Measurements from ENCODE around the gene GP1BB. TPM values are rescaled to one million over a fixed set of nuclear protein-coding genes. Genes with fewer than 3 reads are reported as not detected.

The GP1BB gene
- total RNA-seq, 1 experiment from 2014 or later = 4.3 TPM

GRCh38 chr22:19764299-19764593 lies 40.9 kb downstream of the GP1BB start (continued):
- TF ChIP-seq ERG (CRISPR knock-in tag; IDR thresholded peaks at IDR 0.05) = no peak
- no peak for TF ChIP-seq IRF1 (CRISPR knock-in tag; IDR thresholded peaks at IDR 0.05)
- no peak for TF ChIP-seq MYBL2 (CRISPR knock-in tag; IDR thresholded peaks at IDR 0.05)
- TF ChIP-seq GABPB1 (CRISPR knock-in tag; IDR thresholded peaks at IDR 0.05) = no peak
- no peak for TF ChIP-seq ATF6 (CRISPR knock-in tag; IDR thresholded peaks at IDR 0.05)
- TF ChIP-seq NFE2L1 (CRISPR knock-in tag; IDR thresholded peaks at IDR 0.05) = no peak
- no peak for TF ChIP-seq ZNF396 (CRISPR knock-in tag; IDR thresholded peaks at IDR 0.05; ENCODE audit: borderline replicate concordance)
- no peak for TF ChIP-seq ZNF423 (CRISPR knock-in tag; IDR thresholded peaks at IDR 0.05)
- TF ChIP-seq PREB (CRISPR knock-in tag; IDR thresholded peaks at IDR 0.05; ENCODE audit: borderline replicate concordance) = no peak
- TF ChIP-seq RORB (CRISPR knock-in tag; IDR thresholded peaks at IDR 0.05) = no peak
- no peak for TF ChIP-seq OVOL2 (CRISPR knock-in tag; IDR thresholded peaks at IDR 0.05; ENCODE audit: borderline replicate concordance)
- TF ChIP-seq NR3C1 (CRISPR knock-in tag; conservative IDR thresholded peaks at IDR 0.05; ENCODE audit: low read depth) = no peak

- ChIA-PET POLR2A (interaction anchor here (1.3 kb wide), 1 partner anchor 9 kb away, joined by 3 read pairs; no protein-coding TSS in a partner anchor), CTCF (interaction anchor here (1.3 to 5.4 kb wide), 7 partner anchors 10 to 145 kb away, joined by 3 to 44 read pairs (median 6); partner anchors contain the start of gene GP1BB)
- Mint-ChIP-seq H3K4me1 (peaks cover 35% of the 10 kb centered on the region), H3K27ac (peak overlapping the region; percentile 70), H3K4me3 (peak overlapping the region; percentile 60), H3K27me3 (ENCODE audit: low read depth) (peaks cover 85% of the 10 kb centered on the region), H3K36me3 (no peaks in the 10 kb centered on the region), H3K9me3 (no peaks in the 10 kb centered on the region)
- ATAC-seq (no peak), DNase-seq (ENCODE audit: low spot score) (peak; percentile 38)
- TF ChIP-seq GRHL2 (CRISPR knock-in tag; IDR thresholded peaks at IDR 0.05; ENCODE audit: insufficient replicate concordance, severe bottlenecking) (no peak), FOXK1 (CRISPR knock-in tag; IDR thresholded peaks at IDR 0.05) (no peak), CREB1 (CRISPR knock-in tag; IDR thresholded peaks at IDR 0.05) (no peak), GTF2I (CRISPR knock-in tag; conservative IDR thresholded peaks at IDR 0.05) (no peak), USF2 (CRISPR knock-in tag; IDR thresholded peaks at IDR 0.05) (no peak), ZNF416 (CRISPR knock-in tag; IDR thresholded peaks at IDR 0.05) (no peak), ZNF425 (CRISPR knock-in tag; conservative IDR thresholded peaks at IDR 0.05) (no peak), USF1 (CRISPR knock-in tag; IDR thresholded peaks at IDR 0.05) (no peak), AR (CRISPR knock-in tag; IDR thresholded peaks at IDR 0.05) (no peak), NR1H2 (CRISPR knock-in tag; IDR thresholded peaks at IDR 0.05) (no peak), ZNF671 (CRISPR knock-in tag; IDR thresholded peaks at IDR 0.05) (no peak), ESRRA (CRISPR knock-in tag; IDR thresholded peaks at IDR 0.05; ENCODE audit: borderline replicate concordance) (no peak), GABPB1 (CRISPR knock-in tag; IDR thresholded peaks at IDR 0.05) (no peak)
Observed at GRCh38 chr22:19764636-19765476, 41.5 kb downstream of the GP1BB start.

Data from WTC11 (cell line).